Kidney glomerular epithelial cell (primary cell): ENCODE measurements around the gene CNTN1.
"Not testable (repeated sequence)": the region's sequence is repeated elsewhere in the genome, so short reads cannot be mapped to it uniquely, and the experiment has no call there.

Source experiments
- DNase-seq: peaks from one replicate; lab custom pipeline; 2025; lab: John Stamatoyannopoulos, UW

Gene CNTN1

DNA sequence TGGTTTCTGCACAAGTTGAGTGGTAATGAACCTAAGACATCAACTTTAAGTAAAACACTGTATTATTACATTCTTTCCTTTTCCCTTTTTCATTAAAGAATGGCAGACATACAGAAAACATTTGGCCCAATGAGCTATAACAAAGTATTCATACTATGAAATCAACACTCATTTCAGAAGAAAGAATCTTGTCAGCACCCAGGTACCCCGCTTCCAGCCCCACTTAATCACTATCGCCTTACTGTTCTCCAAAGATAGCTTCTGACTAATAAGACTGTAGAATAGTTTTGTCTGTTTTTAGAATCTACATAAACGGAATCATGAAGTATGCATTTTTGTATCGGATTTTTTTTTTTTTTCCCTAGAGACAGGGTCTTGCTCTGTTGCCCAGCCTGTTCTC lies 9.5 kb downstream of the CNTN1 start:
- DNase-seq, result no peak

DNA sequence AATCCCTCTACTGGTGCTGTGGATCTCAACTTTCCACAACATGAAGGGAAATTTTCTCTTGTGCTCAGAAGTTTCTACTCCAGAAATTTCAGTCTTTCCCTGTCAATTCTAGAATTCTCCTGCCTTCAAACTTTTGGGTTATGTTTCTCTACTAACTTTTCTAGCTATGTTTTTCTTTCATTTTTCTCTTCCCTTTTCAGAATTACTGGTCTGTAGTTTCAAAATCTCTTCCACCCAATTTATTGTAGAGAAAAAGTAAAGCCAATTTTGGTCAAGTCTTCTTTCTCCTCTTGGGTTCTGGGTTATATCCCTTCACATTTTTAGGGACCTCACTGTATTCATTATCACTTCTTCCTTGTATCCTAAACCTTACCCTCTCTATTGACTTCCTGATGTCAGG lies 18.9 kb downstream of the CNTN1 start:
- no peak for DNase-seq

DNA sequence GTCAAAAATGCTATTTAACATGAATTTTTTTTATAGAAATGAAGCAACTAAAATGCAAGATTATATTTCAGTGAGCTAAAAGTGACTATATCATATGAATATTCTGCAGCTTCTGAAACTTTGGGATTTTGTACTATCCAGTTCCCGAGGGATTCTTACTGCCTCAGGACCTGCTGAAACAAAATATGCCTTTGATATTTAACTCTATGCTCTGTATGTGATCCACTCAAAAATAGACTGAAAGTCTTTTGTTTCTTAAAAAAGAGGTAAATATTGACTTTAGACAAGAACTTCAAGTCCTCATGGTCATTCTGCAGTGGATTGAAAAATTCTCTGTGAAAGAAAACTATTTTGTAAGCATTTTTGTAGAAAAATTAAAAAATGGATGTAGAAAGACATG lies 22.4 kb downstream of the CNTN1 start:
- DNase-seq, result no peak

DNA sequence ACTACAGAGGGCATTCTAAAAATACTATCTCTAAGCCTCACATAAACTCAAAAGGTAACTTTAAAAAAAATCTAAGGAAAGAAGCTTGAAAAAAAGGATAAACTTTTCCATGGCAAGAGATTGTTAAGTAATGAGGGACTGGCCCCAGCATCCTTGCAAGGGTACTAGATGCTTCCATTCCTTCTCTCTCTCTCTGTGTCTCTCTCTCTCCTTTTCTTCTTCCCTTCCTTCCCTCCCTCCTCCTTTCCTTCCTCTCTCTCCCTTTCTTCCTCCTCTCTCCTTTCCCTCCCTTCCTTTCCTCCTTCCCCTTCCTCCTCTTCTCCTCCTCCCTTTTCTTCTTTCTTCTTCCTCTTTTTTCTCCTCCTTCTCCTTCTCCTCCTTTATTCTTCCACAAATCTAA lies 23.8 kb downstream of the CNTN1 start:
- no peak for DNase-seq

DNA sequence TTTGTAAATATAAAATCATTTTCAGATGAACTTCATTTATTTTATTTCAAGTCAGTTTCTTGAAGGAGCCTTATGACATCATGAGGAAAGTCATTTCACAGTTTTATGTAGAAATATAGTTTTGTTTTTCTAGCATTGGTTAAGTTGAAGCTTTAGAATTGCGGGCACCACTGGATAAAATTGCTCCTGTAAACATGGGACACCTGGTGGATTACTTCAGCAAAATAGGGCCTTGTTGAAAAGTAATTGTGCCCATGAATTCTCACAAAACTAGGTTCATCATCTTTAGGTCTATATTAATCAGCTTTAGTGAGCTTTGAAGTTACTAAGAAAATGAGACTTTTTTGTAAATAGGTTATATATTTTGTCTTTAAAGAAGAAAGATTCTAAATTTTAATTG lies 25.3 kb downstream of the CNTN1 start:
- no peak for DNase-seq

DNA sequence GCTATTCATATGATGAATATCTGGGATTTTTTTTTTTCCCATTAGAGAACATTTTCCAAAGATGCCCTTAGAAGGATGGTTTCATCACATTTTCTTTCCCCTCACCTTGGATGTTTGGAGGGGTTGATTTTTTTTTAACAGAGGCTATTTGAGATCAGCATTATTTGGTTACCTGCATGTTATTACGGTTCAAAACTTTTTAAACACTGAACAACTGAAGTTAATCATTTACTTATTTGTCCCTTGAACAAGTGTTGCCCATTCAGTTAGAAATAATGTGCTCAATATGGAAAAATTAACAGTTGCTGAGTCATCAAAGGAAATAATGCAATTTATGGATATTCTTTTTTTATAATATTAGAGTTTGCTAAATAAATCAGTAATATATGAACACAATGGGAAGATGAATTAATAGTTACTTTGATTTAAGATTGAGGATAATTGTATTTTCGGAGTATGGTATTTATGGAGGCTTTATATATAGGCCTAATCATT lies 26.7 kb downstream of the CNTN1 start:
- DNase-seq, result no peak

DNA sequence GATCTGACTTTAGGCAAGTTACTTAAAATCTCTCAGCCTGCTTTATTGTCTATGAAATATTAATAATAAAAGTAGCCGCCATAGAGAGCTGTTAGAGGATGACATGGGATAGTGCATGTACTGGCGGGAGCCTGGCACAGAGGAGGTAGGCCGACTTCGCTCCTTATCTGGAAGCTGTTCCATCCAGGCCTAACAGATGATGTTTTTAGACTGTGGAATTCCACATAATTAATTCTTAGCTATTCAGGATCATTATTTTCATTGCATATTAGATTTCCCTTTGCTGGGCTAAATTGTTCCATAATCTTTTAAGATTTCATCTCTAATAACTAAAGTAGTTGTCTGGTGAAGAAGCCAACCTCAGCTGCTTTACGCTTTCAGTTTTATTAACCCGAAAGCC lies 30.8 kb downstream of the CNTN1 start:
- DNase-seq, result no peak

DNA sequence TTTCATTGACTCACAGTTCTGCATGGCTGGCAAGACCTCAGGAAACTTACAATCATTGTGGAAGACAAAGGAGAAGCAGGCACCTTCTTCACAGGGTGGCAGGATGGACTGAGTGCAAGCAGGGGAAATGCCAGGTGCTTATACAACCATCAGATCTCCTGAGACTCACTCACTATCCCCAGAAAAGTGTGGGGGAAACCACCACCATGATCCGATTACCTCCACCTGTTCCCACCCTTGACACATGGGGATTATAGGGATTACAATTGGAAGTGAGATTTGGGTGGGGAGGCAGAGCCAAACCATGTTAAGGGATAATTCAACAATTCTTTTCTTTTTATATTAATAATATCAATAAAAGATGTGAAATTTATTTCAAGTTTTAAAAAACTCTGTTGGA lies 34.1 kb downstream of the CNTN1 start:
- no peak for DNase-seq

DNA sequence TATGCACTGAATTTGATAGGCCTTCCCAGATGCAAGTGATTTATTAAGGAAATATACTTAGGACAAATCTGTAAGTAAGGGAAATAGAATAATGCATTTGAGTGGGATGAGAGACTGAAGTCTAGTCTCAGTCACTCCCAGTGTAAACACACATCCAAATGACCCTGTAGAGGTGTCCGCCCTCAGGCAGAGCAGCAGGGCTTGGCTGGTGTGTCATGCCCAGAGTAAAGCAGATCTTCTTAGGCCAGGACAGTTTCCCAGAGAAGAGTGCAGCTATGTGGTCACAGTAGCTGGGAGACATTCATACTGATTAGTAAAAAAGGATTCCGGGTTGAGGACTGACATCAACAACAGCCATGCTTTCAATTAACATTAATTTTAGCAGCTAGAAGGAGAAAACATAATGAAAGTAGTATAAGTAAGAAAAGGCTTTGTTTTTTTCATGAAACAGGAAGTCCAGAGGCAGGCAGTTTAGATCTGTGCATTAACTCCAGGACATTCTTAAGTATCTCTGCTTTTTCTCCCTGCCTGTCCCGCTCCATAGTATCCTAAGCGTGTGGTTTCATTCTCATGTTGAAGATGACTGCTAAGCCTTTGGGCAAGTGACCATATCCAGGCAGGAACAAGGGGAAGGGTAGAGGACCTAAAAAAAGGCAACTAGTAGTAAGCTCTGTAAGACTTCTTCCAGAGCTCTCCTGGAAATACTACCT lies 35.7 kb downstream of the CNTN1 start:
- no peak for DNase-seq

DNA sequence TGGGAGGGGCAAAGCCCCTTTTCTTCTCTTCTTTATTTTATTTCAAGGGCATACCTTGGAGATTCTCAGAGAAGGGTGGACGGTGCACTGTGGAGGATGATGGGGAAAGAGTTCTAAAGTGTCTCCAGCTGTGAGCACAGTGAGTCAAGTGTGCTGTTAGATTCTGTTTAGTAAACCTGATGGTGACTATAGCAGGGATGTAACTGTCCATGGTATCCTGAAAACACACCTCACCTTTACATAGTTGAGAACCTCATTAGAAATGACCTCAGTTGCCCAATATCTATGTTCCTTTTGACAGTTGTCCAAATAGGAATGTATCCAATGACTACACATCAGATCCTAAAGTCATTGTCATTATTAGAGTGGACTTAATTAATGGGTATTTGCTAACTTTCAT lies 38.0 kb downstream of the CNTN1 start:
- DNase-seq, result no peak

DNA sequence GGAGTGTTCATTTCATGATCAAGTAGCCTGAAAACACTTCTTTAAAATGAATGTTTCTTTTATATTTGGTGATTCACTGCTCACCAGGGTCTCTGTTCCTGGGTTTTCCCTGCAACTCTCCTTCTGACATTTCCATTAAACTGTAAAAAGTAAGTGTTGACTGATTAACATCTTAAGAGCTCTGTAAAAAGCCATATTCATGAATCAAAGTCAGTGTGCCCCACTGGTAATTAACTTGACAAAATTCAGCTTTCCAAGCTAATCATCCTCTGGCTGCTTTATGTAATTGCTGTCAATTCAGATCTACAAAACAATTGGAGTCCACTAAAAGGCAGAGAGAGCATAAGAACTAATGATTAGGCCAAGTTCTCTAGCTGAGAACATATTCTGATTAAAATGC lies 41.6 kb downstream of the CNTN1 start:
- DNase-seq, result no peak

DNA sequence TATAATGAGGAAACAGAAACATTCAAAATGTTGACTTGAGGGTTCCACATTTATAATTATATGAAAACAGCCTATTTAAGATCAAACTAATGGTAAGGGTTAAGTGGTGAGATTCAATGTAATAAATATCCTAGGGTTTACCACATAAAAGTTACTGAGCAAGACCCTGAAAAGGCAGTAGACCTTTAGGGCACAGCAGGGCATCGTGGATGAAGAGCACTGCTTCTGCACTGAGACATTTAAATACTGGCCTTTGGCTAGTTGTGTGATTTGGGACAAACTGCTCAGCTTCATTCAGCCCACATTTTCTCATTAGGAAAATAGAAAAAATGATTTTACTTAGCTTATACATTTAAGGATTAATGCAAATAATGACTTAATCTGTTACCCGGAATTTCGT lies 42.0 kb downstream of the CNTN1 start:
- DNase-seq, result no peak

DNA sequence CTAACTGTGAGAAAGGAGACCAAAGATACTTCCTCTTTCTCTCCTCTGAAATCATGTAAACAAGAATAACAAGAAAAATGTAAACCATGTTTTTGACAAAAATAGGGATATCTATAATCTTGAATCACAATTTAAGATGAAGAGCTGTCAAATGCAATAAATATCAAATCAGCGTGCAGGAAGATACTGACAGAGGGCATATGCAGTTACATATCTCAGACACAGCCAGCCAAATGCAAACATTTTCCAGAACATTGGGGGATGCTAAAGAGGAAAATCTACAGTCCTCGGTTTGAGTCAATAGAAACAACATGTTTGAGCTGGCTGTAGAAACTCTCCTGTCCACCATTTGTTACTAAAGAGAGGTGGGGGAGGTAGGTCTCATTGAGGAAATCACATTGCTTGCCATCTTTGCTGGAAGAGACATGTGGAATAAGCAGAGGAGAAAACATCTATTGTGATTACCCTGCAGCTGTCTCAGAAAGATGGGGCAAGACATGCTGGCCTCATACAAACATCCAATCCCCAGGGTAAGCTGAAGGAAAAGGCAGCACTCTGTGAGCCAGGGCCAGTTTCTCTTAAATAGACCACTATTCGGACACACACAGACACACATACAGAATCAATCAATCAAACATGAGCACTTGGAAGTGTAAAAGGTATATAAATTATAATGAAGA lies 43.5 kb downstream of the CNTN1 start:
- DNase-seq, result no peak

DNA sequence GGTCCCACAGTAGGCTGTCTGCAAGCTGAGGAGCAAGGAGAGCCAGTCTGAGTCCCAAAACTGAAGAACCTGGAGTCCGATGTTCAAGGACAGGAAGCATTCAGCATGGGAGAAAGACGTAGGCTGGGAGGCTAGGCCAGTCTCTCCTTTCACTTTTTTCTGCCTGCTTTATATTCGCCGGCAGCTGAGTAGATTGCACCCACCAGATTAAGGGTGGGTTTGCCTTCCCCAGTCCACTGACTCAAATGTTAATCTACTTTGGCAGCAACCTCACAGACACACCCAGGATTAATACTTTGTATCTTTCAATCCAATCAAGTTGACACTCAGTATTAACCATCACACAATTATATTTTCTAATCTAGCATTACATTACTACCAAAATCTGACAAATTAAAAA lies 45.2 kb downstream of the CNTN1 start:
- not testable (repeated sequence) for DNase-seq

DNA sequence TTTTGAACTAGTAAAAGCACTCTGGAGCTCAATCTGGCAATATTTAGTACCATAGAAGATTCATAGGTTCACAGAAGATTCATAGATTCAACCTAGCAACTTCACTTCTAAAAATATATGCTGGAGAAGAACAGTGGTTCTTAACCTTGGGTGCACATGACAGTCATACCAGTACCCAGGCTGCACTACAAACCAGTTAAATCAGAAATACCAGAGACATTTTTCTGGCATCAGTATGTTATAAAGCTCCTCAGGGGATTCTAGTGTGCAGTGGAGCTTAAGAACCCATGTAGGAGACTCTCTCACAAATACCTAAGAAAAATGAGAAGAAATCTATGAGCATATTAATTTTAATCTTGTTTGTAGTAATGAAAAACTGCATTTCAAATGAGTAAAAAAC lies 46.6 kb downstream of the CNTN1 start:
- DNase-seq, result no peak

DNA sequence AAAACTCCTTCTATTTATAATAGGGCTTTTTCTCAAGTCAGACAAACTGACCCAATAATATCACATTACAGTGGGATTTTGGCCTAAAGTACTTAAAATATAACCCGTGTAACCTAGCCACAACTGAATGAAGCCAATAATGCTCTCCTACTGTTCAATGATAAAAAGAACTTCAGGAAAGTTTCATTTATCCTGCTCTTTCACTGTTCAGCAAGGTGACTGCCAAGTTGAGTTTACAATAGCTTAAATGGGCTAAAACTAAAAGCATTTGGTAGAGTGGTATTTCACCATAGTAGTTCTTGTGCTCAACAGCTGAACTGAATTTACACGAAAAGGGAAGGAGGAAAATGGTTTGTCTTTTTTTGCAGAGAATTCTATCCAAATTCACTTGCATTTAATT lies 49.8 kb downstream of the CNTN1 start:
- no peak for DNase-seq

DNA sequence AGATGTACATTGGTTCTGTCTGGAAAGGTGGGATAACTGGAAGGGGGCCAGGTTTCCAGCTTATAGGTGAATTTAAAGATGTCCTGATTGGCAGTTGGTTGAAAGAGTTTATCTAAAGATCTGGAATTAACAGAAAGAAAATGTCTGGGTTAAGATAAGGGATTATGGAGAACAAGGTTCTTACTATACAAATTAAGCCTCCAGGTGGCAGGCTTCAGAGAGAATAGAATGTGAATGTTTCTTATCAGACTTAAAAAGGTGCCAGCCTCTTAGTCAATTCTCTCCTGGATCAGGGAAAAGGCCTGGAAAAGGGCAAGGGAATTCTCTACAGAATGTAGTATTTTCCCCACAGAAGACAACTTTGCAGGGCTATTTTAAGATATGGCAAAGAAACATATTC lies 53.1 kb downstream of the CNTN1 start:
- no peak for DNase-seq

DNA sequence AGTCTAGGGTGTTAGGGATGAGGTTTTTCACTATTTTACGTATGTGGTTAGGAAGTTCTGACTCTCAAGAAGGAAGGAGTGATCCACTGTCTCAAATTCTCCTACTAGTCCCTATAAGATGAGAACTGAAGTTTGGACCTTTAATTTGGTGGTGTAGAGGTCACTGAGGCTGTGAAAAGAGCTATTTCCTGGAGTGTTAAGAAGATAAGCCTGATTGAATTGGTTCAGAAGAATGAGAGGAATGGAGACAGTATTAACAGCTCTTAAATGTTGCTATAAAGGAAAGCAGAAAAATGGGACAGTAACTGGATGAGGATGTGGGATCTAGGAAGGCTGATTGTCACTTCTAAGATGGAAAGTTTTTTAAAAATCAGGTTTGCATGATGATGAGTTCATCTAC lies 57.6 kb downstream of the CNTN1 start:
- DNase-seq, result no peak

DNA sequence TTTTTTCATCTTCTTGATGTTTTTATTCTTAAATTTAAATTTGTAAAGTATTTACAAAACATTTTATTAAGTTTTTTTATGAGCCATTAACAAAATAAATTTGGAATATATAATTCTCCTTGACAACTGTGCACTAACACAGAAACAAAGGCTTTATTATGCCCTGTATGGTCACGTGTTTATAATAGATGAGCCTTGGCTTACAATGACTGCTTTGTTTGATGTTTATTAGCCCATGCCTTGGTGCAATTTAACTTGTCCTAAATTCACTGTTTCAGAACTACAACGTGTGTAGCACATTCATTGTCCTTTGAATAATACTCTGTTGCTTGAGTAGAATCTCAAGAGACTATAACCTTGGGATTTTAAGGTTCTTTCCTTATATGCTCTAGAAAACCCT lies 59.8 kb downstream of the CNTN1 start:
- DNase-seq, result no peak

DNA sequence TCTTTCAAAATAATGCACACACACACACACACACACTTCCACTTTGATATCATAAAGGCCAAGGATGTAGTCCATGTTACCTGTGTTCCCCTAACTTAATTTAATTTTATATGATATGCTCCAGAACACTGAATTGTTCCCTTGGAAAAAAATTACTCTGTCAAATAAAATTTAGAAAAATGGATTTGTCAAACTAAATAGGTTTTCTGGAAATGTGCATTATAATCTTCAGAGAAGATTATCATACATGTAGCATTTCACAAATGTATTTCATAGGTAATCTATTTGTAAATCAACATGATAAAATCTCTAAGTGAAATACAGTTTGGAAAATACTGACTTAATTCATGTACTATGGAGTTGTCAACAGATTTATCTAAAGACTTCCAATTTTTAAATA lies 68.6 kb downstream of the CNTN1 start:
- no peak for DNase-seq

DNA sequence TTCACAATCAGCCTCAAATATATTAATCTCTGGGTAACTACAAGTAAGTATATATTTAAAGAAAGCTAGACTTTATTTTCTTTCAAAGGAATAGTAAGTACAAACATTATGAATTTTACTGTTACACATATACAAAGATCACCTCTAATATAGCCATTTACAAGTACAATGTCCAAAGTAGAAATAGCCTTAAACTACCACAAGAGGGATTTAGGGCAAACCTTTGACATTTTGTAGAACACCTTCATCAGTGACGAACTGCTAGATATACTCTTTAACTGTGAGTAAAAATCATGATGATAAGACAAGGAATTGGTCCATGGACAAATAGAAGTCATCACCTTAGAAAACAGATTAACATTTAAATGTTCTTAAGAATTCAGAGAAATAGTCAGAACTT lies 69.8 kb downstream of the CNTN1 start:
- DNase-seq, result no peak

DNA sequence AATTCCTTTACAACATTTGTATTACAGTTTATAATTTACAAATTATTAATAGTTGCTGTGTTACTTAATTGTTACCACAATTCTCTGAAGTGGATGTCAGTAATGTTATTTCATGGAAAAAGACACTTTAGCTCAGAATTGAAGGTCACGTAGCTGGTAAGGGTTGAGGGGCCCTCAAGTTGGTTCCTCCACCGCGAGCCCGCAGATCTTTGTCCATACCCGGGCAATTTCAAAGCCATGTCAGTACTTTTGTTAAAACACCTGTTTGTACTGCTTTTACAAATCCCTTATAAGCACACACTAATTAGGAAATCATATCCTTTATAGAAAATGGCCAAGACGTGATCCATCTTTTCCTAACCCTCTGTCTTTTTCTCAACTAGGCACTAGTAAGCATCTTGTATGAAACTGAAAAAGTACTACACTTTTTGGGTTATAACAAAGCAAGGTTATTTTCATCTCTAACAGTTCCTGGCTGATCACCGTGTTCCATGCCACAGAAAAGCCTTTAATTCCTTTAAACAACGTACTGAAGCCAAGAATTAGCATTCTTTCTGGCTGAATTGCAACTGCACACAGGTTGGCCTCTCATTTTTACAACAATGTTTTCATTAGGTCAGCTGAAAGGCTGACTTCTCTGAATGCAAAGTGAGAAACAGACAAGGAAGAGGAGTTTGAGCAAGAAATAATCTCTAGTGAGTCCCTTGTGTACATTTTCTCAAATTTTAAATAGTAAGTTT lies 76.1 kb downstream of the CNTN1 start:
- no peak for DNase-seq

DNA sequence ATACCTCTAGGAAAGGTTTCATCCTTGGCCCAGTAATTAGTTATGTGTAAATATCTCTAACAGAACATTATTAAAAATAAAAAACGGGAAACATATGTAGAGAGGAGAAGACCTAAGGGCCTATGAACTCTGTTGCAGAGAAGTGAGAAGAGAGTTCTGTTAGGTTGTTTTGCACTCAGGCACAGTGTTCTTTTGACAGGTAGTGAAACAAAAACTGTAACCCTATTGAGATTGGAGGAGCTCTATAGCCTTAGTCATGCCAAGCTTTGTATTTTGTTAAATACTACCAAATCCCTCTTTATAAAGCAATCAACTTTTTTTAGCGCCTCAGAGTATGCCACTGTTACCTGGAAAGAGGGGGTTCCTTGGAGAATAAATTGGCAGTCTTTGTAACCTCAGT lies 77.6 kb downstream of the CNTN1 start:
- no peak for DNase-seq
